Panc1 (cell line): ENCODE measurements around the gene CCDC107. TPM values are rescaled to one million over a fixed set of nuclear protein-coding genes. Genes with fewer than 3 reads are reported as not detected.
"Not testable (repeated sequence)": the region's sequence is repeated elsewhere in the genome, so short reads cannot be mapped to it uniquely, and the experiment has no call there.

Experiments used
- ATAC-seq: fragments of 200-7000 bp; cut with Tn5 transposase; 2 replicates; pipeline ENCODE4 v1.9.1; 2020; ENCODE audit warnings: mild to moderate bottlenecking, moderate library complexity
- BruUV-seq: library from RNA; stranded (reverse); fragments of 400-500 nt; replicated peaks from 2 replicates; lab custom pipeline; 2021; lab: Mats Ljungman, UMichigan
- CTCF ChIA-PET: fragments of 300-600 bp; sonication (Branson Sonifier 250); formaldehyde crosslinking; loops from one replicate; lab custom pipeline; 2022; ENCODE audit warnings: antibody characterized with exemption; lab: Charles Lee
- POLR2A ChIA-PET: fragments of 300-600 bp; sonication (Branson Sonifier 250); formaldehyde crosslinking; loops from one replicate; lab custom pipeline; 2022; ENCODE audit warnings: antibody characterized with exemption; lab: Charles Lee
- DNase-seq: peaks from one replicate; pipeline ENCODE4 v3.0.0-alpha.2; 2010; ENCODE audit warnings: low read depth, low spot score
- H3K27ac ChIP-seq: 2 replicates; pipeline ENCODE4 v1.5.1; 2011; ENCODE audit warnings: mild to moderate bottlenecking, low read length, inconsistent platforms
- H3K27me3 ChIP-seq: fragments of 200-500 bp; sonication (Bioruptor generic); 2 replicates; pipeline ENCODE4 v1.6.0; 2014; ENCODE audit warnings: low read length, inconsistent platforms; ENCODE audit not compliant: control insufficient read depth, insufficient read depth
- H3K36me3 ChIP-seq: fragments of 200-500 bp; sonication (Bioruptor generic); 2 replicates; pipeline ENCODE4 v1.5.1; 2014; ENCODE audit warnings: inconsistent platforms, mild to moderate bottlenecking, low read length, moderate library complexity; ENCODE audit not compliant: control insufficient read depth, insufficient read depth
- H3K4me1 ChIP-seq: 2 replicates; pipeline ENCODE4 v1.5.1; 2011; ENCODE audit warnings: inconsistent platforms, mild to moderate bottlenecking, low read length, moderate library complexity; ENCODE audit not compliant: control insufficient read depth, insufficient read depth
- H3K4me3 ChIP-seq, 2 experiments: 2 replicates each; pipeline ENCODE4 v1.5.1; 2011 to 2012; ENCODE audit warnings: low read depth in 2 of 2, low read length in 2 of 2, mild to moderate bottlenecking in 2 of 2, inconsistent platforms in 1 of 2, moderate library complexity in 1 of 2
- H3K9me3 ChIP-seq: fragments of 200-500 bp; sonication (Bioruptor generic); 2 replicates; pipeline ENCODE4 v1.5.1; 2014; ENCODE audit warnings: low read depth, mild to moderate bottlenecking, inconsistent platforms, low read length, moderate library complexity; ENCODE audit not compliant: control insufficient read depth, insufficient read depth
- REST ChIP-seq, 2 experiments: IDR thresholded peaks; 2 replicates each; pipeline ENCODE4 v1.6.1; 2011 to 2012; ENCODE audit warnings: low read depth in 2 of 2, control low read depth in 1 of 2, low read length in 1 of 2, mild to moderate bottlenecking in 1 of 2, moderate library complexity in 1 of 2; ENCODE audit not compliant: insufficient read depth in 1 of 2
- SIN3A ChIP-seq: IDR thresholded peaks from 2 replicates; pipeline ENCODE4 v1.6.1; 2012; ENCODE audit warnings: low read depth, mild to moderate bottlenecking, low read length, moderate library complexity, borderline replicate concordance; ENCODE audit not compliant: insufficient read depth
- TCF7L2 ChIP-seq: IDR thresholded peaks from 2 replicates; pipeline ENCODE4 v1.6.1; 2011; ENCODE audit warnings: mild to moderate bottlenecking, low read depth, low read length, inconsistent platforms
- in situ Hi-C: cut with HindIII; loops from 2 replicates; pipeline ENCODE4 v1.10.0; 2016; ENCODE audit warnings: low sequenced_read_pairs, low pct_unique_long_range_greater_than_20kb
- intact Hi-C: fragments of 100-400 bp; cut with micrococcal nuclease; formaldehyde crosslinking; loops from one replicate; pipeline ENCODE4 v1.10.0; 2022; ENCODE audit not compliant: unreplicated experiment
- total RNA-seq: library from RNA; stranded (reverse); gene quantifications from one replicate; pipeline ENCODE4 v1.2.1, GENCODE V29; 2021; ENCODE audit not compliant: unreplicated experiment
- TF ChIP-seq, protein P1 (sequence below): fragments of 450-650 bp; IDR thresholded peaks from 2 replicates; pipeline ENCODE4 v1.5.1; 2017; ENCODE audit warnings: mild to moderate bottlenecking

Gene CCDC107
- total RNA-seq, 1 experiment from 2014 or later = 39.9 TPM

DNA sequence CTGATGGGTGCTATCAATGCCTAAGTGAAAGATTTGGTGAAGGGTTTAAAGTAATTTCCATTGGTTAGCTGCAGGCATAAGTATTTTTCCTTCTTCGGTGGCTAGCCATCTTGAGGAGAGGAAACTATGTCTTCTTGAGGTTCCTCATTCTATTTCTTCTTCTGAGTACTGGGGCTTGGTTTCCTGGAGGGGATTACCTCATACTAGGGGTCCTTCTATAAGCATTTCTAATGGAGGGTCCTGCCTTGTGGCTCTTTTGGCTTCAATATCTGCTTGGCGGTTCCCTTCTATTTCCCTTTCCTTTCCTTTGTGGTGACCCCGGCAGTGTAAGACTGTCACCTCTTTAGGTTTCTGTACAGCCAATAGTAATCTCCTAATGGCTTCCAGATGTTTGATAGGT, 16.6 kb upstream of the CCDC107 start:
- intact Hi-C loops, H3K4me3 ChIP-seq, H3K36me3 ChIP-seq, BruUV-seq, H3K9me3 ChIP-seq, H3K4me1 ChIP-seq, H3K27me3 ChIP-seq, DNase-seq, ATAC-seq, in situ Hi-C loops, CTCF ChIA-PET, POLR2A ChIA-PET, H3K27ac ChIP-seq: not testable (repeated sequence)

DNA sequence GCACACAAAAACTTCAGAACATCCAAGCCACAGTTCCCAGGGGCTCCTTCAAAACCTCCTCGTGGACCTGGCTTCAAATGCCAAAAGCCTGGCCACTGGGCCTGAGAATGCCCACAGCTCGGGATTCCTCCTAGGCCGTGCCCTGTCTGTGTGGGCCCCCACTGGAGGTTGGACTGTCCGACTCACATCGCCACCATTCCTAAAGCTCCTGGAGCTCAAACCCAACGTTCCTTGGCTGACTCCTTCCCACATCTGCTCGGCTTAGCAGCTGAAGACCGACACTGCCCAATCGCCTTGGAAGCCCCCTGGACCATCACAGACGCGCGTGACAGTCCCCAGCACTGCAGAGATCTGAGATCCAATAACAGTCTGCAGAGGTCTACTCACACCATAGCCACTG, 15.0 kb upstream of the CCDC107 start:
- Histone ChIP-seq H3K36me3 (no peaks in the 10 kb centered on the region), H3K9me3 (no peaks in the 10 kb centered on the region), H3K27me3 (no peaks in the 10 kb centered on the region), H3K27ac (no peak overlapping the region), H3K4me3 (no peak overlapping the region), H3K4me1 (peaks cover 9% of the 10 kb centered on the region)
- ChIA-PET POLR2A (no interaction called here), CTCF (no interaction called here)
- in situ Hi-C loops = no loop called here
- BruUV-seq = no TSS peak
- intact Hi-C loops = no loop called here
- DNase-seq (no peak), ATAC-seq (no peak)
- TF ChIP-seq TCF7L2 = no peak
- no peak for TF ChIP-seq REST (IDR thresholded peaks at IDR 0.05; ENCODE audit: insufficient read depth in 1 of 2, low read depth in 2 of 2, low read length in 1 of 2)
- TF ChIP-seq SIN3A = no peak
- TF ChIP-seq, protein P1, sequence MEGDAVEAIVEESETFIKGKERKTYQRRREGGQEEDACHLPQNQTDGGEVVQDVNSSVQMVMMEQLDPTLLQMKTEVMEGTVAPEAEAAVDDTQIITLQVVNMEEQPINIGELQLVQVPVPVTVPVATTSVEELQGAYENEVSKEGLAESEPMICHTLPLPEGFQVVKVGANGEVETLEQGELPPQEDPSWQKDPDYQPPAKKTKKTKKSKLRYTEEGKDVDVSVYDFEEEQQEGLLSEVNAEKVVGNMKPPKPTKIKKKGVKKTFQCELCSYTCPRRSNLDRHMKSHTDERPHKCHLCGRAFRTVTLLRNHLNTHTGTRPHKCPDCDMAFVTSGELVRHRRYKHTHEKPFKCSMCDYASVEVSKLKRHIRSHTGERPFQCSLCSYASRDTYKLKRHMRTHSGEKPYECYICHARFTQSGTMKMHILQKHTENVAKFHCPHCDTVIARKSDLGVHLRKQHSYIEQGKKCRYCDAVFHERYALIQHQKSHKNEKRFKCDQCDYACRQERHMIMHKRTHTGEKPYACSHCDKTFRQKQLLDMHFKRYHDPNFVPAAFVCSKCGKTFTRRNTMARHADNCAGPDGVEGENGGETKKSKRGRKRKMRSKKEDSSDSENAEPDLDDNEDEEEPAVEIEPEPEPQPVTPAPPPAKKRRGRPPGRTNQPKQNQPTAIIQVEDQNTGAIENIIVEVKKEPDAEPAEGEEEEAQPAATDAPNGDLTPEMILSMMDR = no peak

GRCh38 chr9:35645736-35646135, 12.4 kb upstream of the CCDC107 start:
- in situ Hi-C loops = not testable (repeated sequence)

More at GRCh38 chr9:35645736-35646135, 12.4 kb upstream of the CCDC107 start:
- H3K27me3 ChIP-seq, ATAC-seq, BruUV-seq, DNase-seq, H3K4me1 ChIP-seq, H3K9me3 ChIP-seq, H3K36me3 ChIP-seq, intact Hi-C loops: not testable (repeated sequence)
- ChIA-PET POLR2A (interaction anchor here (0.6 to 0.7 kb wide), 2 partner anchors 135 to 162 kb away, joined by 3 to 5 read pairs; no protein-coding TSS in a partner anchor), CTCF (interaction anchor here (0.7 kb wide), 1 partner anchor 77 kb away, joined by 7 read pairs; no protein-coding TSS in a partner anchor)
- Histone ChIP-seq H3K27ac (peak overlapping the region; percentile 82; the same call in 1 of the 2 replicates), H3K4me3 (peak overlapping the region; percentile 61 to 84)
